DOHH2 (cell line): ENCODE measurements around the gene SYNJ2.

Source experiments
- H3F3A ChIP-seq: fragments of 200-600 bp; sonication (generic), shearing (Covaris generic); 2 replicates; pipeline ENCODE4 v1.6.0; 2016; ENCODE audit warnings: antibody characterized with exemption, mild to moderate bottlenecking; ENCODE audit not compliant: control insufficient read depth, insufficient read depth
- H3K27ac ChIP-seq: fragments of 200-600 bp; sonication (generic); 2 replicates; pipeline ENCODE4 v1.5.1; 2014; ENCODE audit warnings: low read depth, mild to moderate bottlenecking, low read length, moderate library complexity
- H3K27me3 ChIP-seq: fragments of 200-600 bp; sonication (generic); 2 replicates; pipeline ENCODE4 v1.6.1; 2014; ENCODE audit warnings: mild to moderate bottlenecking, low read length, mixed read lengths; ENCODE audit not compliant: control insufficient read depth
- H3K36me3 ChIP-seq: fragments of 200-600 bp; sonication (generic); 2 replicates; pipeline ENCODE4 v1.6.1; 2014; ENCODE audit warnings: mild to moderate bottlenecking, low read length, moderate library complexity, mixed read lengths; ENCODE audit not compliant: control insufficient read depth
- H3K4me1 ChIP-seq: fragments of 200-600 bp; sonication (generic); 2 replicates; pipeline ENCODE4 v1.6.1; 2014; ENCODE audit warnings: mild to moderate bottlenecking, low read length, mixed read lengths; ENCODE audit not compliant: control insufficient read depth
- H3K4me2 ChIP-seq: fragments of 200-600 bp; sonication (generic); 2 replicates; pipeline ENCODE4 v1.6.0; 2014; ENCODE audit warnings: mild to moderate bottlenecking, low read length, moderate library complexity
- H3K4me3 ChIP-seq: fragments of 200-600 bp; sonication (generic); 2 replicates; pipeline ENCODE4 v1.5.1; 2014; ENCODE audit warnings: mild to moderate bottlenecking, low read length, mixed read lengths
- H3K79me2 ChIP-seq: fragments of 200-600 bp; sonication (generic); 2 replicates; pipeline ENCODE4 v1.6.1; 2014; ENCODE audit warnings: mild to moderate bottlenecking, low read length, mixed read lengths; ENCODE audit not compliant: control insufficient read depth
- H3K9me2 ChIP-seq: fragments of 200-600 bp; sonication (generic); replicated peaks from 2 replicates; pipeline ENCODE4 v1.6.1; 2014; ENCODE audit warnings: mild to moderate bottlenecking, low read length, mixed read lengths; ENCODE audit not compliant: control insufficient read depth
- H3K9me3 ChIP-seq: fragments of 200-600 bp; sonication (generic); 2 replicates; pipeline ENCODE4 v1.6.1; 2014; ENCODE audit warnings: antibody characterized with exemption, low read length, mixed read lengths; ENCODE audit not compliant: control insufficient read depth, insufficient read depth
- H4K20me1 ChIP-seq: fragments of 200-600 bp; sonication (generic); 2 replicates; pipeline ENCODE4 v1.6.0; 2014; ENCODE audit warnings: low read depth, mild to moderate bottlenecking, antibody characterized with exemption, low read length, moderate library complexity; ENCODE audit not compliant: control insufficient read depth, insufficient read depth
- CTCF ChIP-seq: fragments of 200-600 bp; sonication (generic); IDR thresholded peaks from one replicate; pipeline ENCODE4 v1.5.1; 2014; ENCODE audit warnings: antibody characterized with exemption, mild to moderate bottlenecking, low read depth, low read length; ENCODE audit not compliant: poor library complexity, severe bottlenecking
- EZH2phosphoT487 ChIP-seq: fragments of 200-600 bp; sonication (generic); IDR thresholded peaks from 2 replicates; pipeline ENCODE4 v1.6.1; 2017; ENCODE audit warnings: borderline replicate concordance, mild to moderate bottlenecking, antibody characterized with exemption, low read length, moderate library complexity, mixed read lengths

Gene SYNJ2

GRCh38 chr6:158018041-158018771 lies 36.5 kb downstream of the SYNJ2 start:
- Histone ChIP-seq H3F3A (no peaks in the 10 kb centered on the region), H3K4me3 (no peak overlapping the region), H3K9me3 (no peaks in the 10 kb centered on the region), H3K27ac (no peak overlapping the region), H3K27me3 (peaks cover 3% of the 10 kb centered on the region; the same call in 1 of the 2 replicates), H3K4me1 (no peaks in the 10 kb centered on the region), H4K20me1 (0 out of 2 replicates have a peak, but pooled peaks cover 4% of the 10 kb centered on the region), H3K9me2 (no peaks in the 10 kb centered on the region), H3K4me2 (no peak overlapping the region), H3K79me2 (no peaks in the 10 kb centered on the region), H3K36me3 (no peaks in the 10 kb centered on the region)
- no peak for TF ChIP-seq CTCF

DNA sequence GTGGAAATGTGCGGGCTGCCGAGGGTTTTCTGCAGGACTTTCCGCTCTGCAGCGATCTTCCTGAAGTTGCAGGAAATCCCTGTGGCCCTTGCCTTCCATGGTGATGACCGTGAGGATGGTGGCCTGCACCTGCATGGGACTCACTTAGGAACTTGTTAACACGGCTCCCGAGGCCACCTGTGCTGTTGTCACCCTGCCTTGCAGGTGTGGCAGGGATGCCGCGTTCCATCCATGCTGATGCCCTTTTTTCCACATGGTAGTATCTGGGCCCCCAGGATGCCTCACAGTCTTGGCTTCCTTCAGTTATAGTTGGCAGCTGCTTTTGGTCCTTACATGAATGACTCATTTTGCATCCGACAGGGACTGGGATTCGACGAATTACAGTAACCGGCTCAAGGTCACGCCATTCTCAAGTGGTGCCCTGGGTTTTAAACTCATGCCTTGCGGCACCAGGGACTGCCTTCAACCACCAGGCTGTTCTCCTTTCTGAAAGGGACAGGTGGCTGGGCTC lies 37.2 kb downstream of the SYNJ2 start:
- TF ChIP-seq CTCF (no peak), EZH2phosphoT487 (no peak)
- no peaks in the 10 kb centered on the region for H3K79me2 ChIP-seq
- H3K27me3 ChIP-seq, result no peaks in the 10 kb centered on the region
- no peaks in the 10 kb centered on the region for H3K9me3 ChIP-seq
- no peaks in the 10 kb centered on the region for H3K9me2 ChIP-seq
- no peaks in the 10 kb centered on the region for H3F3A ChIP-seq
- H3K27ac ChIP-seq, result no peak overlapping the region
- no peak overlapping the region for H3K4me2 ChIP-seq
- no peaks in the 10 kb centered on the region for H3K36me3 ChIP-seq
- 0 out of 2 replicates have a peak, but pooled peaks cover 4% of the 10 kb centered on the region for H4K20me1 ChIP-seq
- no peak overlapping the region for H3K4me3 ChIP-seq
- no peaks in the 10 kb centered on the region for H3K4me1 ChIP-seq

GRCh38 chr6:158019416-158019815 lies 37.8 kb downstream of the SYNJ2 start:
- TF ChIP-seq EZH2phosphoT487, result no peak
- no peak for TF ChIP-seq CTCF

More at GRCh38 chr6:158019416-158019815, 37.8 kb downstream of the SYNJ2 start:
- Histone ChIP-seq H3K36me3 (no peaks in the 10 kb centered on the region), H4K20me1 (0 out of 2 replicates have a peak, but pooled peaks cover 4% of the 10 kb centered on the region), H3K4me2 (no peak overlapping the region), H3K27ac (no peak overlapping the region), H3K79me2 (no peaks in the 10 kb centered on the region), H3F3A (no peaks in the 10 kb centered on the region), H3K4me3 (no peak overlapping the region), H3K9me3 (no peaks in the 10 kb centered on the region), H3K9me2 (no peaks in the 10 kb centered on the region), H3K27me3 (no peaks in the 10 kb centered on the region), H3K4me1 (no peaks in the 10 kb centered on the region)
